GM20431 (cell line): ENCODE results near the gene DNAH2.

Source experiments
- in situ Hi-C: fragments of 300-500 bp; cut with MseI, MboI; formaldehyde crosslinking; loops from one replicate; pipeline ENCODE4 v1.15.0; 2020; ENCODE audit warnings: low sequenced_read_pairs; ENCODE audit not compliant: unreplicated experiment

Gene DNAH2

DNA sequence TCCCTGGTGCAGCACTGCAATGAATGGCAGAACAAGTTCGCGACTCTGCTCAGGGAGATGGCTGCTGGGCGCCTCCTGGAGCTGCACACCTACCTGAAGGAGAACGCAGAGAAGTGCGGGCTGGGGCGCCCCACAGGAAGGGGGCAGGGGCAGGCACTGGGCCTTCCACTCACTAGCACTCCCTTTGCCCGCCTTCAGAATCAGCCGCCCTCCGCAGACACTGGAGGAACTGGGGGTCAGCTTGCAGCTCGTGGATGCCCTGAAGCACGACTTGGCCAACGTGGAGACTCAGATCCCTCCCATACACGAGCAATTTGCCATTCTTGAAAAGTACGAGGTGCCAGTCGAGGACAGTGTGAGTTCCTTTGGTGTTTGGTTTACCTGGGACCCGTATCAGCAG, 46.4 kb downstream of the DNAH2 start:
- in situ Hi-C loops, result no loop called here

DNA sequence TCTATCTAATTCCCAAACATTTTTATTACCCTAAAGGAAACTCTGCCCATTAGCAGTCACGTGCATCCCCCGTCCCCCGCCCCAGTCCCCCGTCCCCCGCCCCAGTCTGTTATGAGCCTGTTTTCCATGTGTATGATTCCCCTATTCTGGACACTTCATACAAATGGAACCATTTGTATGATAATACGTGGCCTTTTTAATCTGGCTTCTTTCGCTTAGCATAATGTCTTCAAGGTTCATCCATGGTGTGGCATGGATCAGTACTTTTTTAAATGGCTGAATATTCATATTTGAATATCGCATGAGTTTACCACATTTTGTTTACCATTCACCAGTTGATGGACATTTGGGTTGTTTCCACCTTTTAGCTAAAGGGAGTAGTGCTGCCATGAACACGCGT, 49.5 kb downstream of the DNAH2 start:
- in situ Hi-C loops, result no loop called here

DNA sequence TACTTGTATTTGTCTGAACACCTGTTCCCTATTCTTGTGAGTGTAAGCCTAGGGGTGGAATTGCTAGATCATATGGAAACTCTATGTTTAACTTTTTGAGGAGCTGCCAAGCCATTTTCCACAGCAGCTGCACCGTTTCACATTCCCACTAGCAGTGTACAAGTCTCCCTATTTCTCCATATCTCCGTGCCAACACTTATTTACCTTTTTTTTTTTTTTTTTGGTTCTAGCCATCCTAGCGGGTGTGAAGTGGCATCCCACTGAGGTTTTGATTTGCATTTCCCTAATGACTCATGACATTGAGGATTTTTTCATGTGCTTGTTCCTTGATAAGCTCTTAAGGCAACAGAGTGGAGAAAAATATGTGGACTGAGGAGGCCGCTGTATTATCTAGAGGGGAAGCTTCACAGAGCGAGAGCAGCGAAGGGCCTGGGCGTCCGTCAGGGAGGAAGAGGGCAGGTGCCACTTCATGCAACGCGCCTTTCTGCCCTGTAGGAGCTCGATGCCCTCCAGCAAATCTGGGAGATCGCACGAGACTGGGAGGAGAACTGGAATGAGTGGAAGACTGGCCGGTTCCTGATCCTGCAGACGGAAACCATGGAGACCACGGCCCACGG, 50.0 kb downstream of the DNAH2 start:
- in situ Hi-C loops, result no loop called here

DNA sequence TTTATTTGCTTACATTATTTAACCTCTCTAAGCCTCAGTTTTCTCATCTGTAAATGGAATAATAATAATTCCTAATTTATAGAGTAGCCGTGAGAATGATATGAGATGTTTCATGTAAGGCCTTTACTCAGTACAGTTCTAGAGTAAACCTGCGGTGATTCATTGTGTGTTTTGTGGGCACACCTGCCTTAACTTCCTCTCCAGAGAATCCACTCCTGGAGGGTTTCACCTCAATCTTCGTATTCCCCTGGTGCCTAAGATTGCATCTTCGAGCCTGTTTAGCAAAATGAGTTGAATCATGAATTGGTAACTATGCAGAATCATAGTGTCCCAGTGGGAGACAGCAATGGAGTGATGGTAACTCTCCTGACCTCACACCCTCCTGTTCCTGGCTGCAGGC, 52.3 kb downstream of the DNAH2 start:
- in situ Hi-C loops, result no loop called here

DNA sequence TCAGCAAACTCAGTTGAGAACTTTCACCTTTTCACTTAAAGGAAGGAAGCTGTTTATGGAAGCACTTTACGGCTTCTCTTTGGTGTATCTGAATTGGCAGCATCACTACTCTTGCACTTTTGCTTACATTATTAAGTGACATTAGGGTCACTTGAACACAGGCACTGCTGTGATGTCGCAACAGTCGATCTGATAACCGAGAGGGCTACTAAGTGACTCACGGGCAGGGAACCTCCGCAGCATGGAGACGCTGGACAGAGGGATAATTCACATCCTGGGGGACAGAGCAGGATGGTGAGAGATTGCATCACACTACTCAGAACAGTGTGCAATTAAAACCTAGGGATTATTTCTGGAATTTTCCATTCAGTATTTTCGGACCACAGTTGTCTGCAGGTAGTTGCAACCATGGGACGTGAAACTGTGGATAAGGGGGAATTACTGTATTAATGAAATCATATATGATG, 56.5 kb downstream of the DNAH2 start:
- in situ Hi-C loops, result no loop called here

DNA sequence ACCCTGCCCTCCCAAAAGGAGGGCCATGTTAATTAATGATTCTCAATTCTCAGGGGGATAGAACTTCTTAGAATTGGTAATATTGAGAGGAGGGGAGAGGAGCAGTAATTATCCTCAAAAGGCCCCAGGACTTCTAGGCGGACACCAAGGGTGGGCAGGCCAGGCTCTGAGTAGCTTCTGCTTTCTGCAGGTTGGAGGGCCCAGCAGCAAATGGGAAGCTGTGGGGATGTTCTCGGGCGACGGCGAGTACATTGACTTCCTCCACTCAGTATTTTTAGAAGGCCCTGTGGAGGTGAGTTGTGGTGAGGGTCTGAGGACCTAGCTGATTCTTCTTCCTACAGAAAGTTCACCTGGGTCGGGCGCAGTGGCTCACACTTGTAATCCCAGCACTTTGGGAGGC, 57.5 kb downstream of the DNAH2 start:
- in situ Hi-C loops, result no loop called here

DNA sequence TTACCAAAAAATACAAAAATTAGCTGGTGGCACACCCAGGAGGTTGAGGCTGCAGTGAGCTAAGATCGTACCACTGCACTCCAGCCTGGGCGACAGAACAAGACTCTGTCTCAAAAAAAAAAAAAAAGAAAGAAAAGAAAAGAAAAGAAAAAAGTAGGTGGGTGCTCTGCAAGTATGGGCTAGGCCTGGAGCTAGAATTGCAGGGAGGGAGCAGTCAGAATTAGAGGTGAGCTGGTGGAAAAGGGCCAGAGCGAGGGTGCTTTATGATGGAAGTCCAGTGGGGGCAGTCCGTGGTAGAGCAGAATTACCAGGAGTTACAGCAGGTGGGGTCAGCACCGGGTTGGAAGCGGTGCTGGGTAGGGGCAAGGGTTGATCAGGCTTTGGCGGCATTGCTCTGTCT, 59.5 kb downstream of the DNAH2 start:
- in situ Hi-C loops, result no loop called here

DNA sequence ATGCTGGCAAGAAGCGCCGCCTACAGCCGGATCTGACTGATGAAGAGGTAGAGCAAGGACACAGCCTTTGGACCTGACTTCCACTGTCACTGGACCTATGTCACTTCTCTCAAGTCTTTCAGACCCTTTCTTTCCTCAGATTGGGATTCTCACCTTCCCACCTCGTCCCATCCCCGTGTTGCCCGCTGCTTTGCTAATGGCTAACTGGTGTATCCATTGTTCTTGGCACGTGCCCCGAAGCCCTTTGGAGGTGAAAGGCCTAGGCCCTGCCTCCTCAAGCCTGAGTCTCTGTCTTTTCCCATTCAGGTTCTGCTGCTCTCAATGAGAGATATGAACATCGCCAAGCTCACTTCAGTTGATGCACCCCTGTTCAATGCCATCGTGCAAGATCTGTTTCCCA, 63.2 kb downstream of the DNAH2 start:
- in situ Hi-C loops, result no loop called here

DNA sequence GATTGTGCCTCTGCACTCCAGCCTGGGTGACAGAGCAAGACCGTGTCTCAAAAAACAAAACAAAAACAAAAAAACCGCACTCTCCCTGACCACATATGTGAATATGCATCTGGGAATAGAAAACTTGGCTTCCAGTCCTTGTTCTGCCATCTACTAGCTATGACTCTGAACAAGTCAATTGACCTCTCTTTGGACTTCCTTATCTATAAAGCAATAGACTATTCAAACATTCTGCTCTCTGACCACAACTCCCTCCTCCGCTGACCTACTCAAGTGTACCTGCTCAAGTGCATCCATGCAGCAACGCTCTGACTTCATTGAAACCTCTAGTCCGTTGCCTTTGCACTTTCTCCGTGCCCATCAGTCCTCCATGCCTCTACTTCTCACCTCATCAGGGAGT, 63.9 kb downstream of the DNAH2 start:
- in situ Hi-C loops, result no loop called here

DNA sequence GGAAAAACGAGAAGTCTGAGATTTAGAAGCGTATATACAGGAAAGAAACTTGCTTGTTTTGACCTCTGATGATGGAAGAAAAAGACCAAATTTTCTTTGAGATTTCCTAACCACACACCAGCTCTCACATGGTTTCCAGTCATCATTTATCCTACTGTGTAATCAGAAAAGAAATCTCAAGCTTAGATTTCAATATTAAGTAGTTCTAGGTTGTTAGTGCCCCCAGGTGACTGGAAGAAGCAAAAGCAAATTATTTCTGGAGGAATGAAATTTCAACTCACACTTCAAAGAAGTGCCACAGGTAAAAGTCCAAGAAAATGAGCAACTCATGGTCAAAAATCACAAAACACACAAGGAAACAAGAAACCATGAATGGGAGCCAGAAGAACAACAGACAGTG, 64.7 kb downstream of the DNAH2 start:
- in situ Hi-C loops, result no loop called here

DNA sequence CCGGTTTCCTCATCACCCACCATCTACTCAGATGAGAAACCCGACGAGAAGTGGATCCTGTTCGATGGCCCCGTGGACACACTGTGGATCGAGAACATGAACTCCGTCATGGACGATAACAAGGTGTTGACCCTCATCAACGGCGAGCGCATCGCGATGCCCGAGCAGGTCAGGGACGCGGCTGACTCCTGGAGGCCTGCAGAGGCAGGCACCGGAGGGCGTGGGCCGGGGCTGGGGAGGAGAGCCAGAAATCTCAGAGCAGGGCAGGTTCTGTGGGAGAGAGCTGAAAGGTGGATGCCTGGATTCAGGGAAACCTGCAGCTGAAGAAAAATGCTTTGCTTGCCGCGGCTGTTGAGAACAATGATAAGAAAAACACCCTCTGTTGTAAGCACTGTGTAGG, 69.3 kb downstream of the DNAH2 start:
- in situ Hi-C loops, result no loop called here

DNA sequence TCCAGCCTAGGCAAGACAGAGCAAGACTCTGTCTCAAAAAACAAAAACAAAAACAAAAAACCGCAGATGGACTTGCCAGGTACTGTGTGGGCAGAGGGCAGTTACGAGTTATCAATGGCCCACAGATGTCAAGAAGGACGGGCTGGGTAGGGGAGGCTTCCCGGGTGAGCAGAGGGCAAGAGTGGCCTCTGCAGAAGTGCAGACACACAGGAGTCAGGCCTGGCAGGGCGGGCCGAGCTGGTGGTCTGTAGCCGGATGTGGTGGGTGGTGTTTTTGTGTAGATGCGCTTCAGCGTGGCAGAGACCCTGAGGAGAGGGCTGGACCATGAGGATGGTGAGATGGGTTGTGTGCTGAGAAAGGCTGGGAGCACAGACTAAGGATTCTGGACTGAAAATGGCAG, 71.6 kb downstream of the DNAH2 start:
- in situ Hi-C loops, result no loop called here

DNA sequence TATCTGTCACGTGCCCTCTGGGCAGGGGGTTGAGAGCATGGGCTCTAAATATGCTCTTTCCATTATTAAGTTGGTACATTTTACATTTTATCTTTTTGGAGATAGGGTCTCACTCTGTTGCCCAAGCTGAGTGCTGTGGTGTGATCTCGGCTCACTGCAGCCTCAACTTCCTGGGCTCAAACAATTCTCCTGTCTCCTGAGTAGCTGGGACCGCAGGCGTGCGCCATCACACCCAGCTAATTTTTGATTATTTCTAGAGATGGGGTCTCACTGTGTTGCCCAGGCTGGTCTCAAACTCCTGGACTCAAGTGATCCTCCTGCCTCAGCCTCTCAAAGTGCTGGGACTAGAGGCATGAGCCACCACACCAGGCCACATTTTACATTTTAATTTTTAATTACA, 72.6 kb downstream of the DNAH2 start:
- in situ Hi-C loops, result no loop called here

DNA sequence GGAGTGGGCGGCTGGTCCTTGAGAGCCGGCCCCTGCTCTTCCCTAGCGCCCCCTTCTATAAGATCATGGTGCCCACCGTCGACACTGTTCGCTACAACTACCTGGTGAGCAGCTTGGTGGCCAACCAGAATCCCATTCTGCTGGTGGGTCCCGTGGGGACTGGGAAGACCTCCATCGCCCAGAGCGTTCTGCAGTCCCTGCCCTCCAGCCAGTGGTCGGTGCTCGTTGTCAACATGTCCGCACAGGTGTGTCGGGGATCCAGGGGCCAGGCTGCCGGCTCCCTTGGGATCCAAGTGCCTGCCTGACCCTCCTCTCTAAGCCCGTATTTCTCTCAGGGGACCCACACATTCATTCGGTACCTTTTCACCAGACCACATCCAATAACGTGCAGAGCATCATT, 75.1 kb downstream of the DNAH2 start:
- in situ Hi-C loops, result no loop called here

DNA sequence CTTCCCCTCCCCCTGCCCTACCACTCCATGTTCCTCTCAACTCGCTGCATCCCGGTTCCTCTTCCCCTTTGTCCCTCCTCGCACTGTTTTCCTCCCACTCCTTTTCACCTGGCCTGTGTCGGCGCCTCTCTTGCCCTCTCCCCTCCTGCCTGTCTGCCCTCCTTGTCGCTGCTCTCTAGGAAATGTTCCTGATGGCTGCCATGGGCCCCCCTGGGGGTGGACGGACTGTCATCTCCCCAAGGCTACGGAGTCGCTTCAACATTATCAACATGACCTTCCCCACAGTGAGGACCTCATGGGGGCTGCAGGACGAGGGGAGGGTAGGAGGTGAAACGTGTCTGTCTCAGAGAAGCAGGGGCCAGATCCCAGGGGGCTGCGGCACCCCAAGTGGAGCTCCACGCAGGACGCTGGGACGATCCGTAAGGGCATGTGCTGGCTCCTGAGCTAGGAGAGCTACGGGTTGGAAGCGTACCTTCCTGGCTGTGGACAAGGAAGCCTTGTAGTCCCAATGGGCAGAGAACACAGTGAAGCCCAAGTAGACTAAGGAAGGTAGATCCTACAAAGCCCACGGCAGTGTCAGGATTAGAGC, 76.6 kb downstream of the DNAH2 start:
- in situ Hi-C loops, result no loop called here

DNA sequence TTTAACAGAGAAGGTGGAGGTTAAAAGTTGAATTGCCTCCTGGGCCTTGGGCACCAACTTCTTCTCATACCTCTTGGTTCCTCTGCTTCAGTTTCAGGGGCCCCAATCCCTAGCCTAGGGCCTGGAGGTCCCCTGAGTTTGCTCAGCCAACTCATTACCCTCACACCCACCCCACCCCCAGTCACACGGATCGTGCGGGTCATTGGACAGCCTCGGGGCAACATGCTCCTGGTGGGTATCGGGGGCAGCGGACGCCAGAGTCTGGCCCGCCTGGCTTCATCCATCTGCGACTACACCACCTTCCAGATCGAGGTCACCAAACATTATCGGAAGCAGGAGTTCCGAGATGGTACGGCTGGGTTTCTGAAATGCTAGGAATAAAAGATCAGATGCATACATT, 80.4 kb downstream of the DNAH2 start:
- in situ Hi-C loops, result no loop called here

DNA sequence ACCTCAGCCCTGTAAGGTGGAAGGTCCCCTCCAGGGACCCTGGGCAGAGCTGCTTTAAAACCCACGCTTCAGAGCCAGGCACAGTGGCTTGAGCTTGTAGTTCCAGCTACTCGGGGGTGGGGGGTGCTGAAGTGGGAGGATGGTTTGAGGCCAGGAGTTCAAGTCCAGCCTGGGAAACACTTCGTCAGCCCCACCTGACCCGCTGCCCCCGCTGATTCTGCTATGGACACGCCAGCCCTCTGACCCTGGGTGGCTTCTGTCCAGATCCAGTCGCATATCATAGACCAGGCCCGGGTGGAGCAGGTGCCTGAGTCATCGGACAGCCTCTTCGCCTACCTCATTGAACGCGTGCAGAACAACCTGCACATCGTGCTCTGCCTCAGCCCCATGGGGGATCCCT, 81.3 kb downstream of the DNAH2 start:
- in situ Hi-C loops, result no loop called here

DNA sequence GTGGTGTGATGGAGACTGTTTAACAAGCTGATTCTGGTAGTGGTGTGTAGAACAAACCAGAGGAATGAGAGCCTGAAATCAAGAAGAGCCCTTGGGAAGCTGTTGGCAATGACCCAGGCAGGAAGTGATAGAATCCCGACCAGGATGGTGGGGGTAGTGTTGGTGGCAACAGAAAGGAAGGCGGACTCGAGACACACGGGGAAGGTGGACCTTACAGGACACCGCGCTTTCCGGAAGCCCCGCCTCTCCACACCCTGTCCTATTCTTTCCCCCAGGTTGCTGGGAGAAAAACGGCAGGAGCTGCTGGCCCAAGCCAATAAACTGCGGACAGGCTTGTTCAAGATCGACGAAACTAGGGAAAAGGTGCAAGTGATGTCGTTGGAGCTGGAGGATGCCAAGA, 86.4 kb downstream of the DNAH2 start:
- in situ Hi-C loops, result loop anchor here (5.0 kb wide), 1 partner anchor 52 kb away; no protein-coding TSS in a partner anchor

DNA sequence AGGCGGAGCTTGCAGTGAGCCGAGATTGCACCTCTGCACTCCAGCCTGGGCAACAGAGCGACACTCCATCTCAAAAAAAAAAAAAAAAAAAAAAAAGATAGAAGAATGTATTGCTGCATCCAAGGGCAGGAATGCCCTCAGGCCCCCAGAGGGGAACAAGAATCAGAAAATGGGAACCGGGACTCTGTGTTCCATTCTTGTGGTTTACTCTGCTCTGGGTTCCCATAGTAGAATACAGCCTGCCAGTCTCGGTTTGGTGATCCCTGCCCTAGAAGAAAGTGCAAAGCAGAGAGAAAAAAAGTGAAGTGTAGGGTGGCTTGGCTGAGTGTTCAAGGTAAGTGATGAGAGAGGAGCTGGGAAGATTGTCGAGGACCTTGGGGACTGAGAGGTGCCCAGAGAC, 89.0 kb downstream of the DNAH2 start:
- in situ Hi-C loops, result no loop called here

DNA sequence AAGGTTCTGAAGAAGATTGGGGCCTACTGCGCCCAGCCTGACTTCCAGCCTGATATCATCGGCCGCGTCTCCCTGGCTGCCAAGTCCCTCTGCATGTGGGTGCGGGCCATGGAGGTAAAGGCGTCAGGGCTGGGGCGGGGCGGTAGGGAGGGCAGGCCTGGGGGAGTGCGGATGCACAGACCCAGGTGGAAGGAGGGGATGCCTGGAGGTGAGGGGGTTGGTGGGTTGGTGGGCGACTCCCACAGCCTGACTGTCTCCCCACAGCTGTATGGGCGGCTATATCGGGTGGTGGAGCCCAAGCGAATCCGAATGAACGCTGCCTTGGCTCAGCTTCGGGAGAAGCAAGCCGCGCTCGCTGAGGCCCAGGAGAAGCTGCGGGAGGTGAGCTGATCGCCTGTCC, 89.7 kb downstream of the DNAH2 start:
- in situ Hi-C loops, result no loop called here

DNA sequence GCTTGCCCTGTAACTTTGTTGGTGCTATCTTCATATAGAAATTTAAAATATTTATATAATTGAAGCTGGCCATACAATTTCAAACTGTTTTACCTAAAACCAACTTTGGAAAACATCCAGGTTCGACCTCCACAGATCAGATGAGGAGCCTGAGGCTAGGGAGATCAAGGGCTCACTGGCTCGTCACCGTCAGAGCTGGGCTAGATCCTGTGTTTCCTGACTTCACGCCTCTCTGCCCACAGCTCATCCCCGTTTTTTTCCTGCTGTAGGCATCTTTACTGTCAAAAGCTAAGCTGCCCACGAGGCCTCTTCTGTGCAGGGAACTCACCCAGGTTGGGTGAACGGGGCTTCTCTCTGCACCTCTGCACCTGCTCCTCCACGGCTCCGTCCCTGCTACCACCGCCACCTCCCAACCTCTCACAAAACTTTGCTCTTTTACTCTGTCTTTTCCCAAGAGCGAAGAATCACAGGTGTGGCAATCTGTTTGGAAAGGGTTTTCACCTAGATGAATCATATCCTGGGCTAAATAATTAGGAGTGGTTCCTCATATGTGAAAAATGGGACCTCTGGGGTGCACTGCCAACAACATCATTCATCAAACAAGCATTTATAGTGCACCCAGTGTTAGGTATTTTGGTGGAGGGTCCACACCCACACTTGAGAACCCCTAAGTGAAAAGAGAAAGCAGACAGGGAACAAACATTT, 91.7 kb downstream of the DNAH2 start:
- in situ Hi-C loops, result no loop called here
